HEK293 (cell line): Measurements from ENCODE around the gene TRPC4AP.

Source experiments
- CTCF ChIA-PET: fragments of 350-600 bp; formaldehyde crosslinking; extraction: SDS; loops from one replicate; lab custom pipeline; 2021; ENCODE audit warnings: antibody characterized with exemption; lab: Yijun Ruan, JAX
- POLR2A ChIA-PET: fragments of 300-600 bp; formaldehyde crosslinking; extraction: SDS; loops from one replicate; lab custom pipeline; 2020; ENCODE audit warnings: antibody characterized with exemption, inconsistent platforms; lab: Yijun Ruan, JAX
- H3K27ac ChIP-seq: fragments of 200-500 bp; sonication (Bioruptor generic); 2 replicates; pipeline ENCODE4 v1.5.1; 2014; ENCODE audit warnings: low read depth, low read length, control low read depth, inconsistent platforms; ENCODE audit errors: extremely low read depth
- H3K36me3 ChIP-seq, 2 experiments: fragments of 200-500 bp in 1 of 2; sonication (Bioruptor generic) in 1 of 2; 1 replicate in 1 of 2; 2 replicates in 1 of 2; pipeline ENCODE4 v1.5.1; 2014 to 2017; ENCODE audit warnings: inconsistent platforms in 2 of 2, low read length in 2 of 2; ENCODE audit not compliant: control insufficient read depth in 2 of 2, insufficient read depth in 1 of 2
- H3K4me1 ChIP-seq: fragments of 200-500 bp; sonication (Bioruptor generic); 2 replicates; pipeline ENCODE4 v1.5.1; 2014; ENCODE audit warnings: mild to moderate bottlenecking, low read length, inconsistent platforms; ENCODE audit not compliant: control insufficient read depth, insufficient read depth
- H3K4me3 ChIP-seq: 2 replicates; pipeline ENCODE4 v1.5.1; 2011; ENCODE audit warnings: low read depth, mild to moderate bottlenecking, control low read depth, low read length, moderate library complexity
- H3K9me3 ChIP-seq: fragments of 200-500 bp; sonication (Bioruptor generic); 2 replicates; pipeline ENCODE4 v1.5.1; 2014; ENCODE audit warnings: low read depth, low read length, inconsistent platforms; ENCODE audit not compliant: control insufficient read depth, insufficient read depth
- BCL11B ChIP-seq: fragments of 450-650 bp; formaldehyde crosslinking; IDR thresholded peaks from 2 replicates; pipeline ENCODE4 v1.5.1; 2016; ENCODE audit warnings: low read depth, missing biosample characterization, missing genetic modification characterization
- HOXC10 ChIP-seq: sonication (generic); formaldehyde crosslinking; IDR thresholded peaks from 2 replicates; pipeline ENCODE4 v1.8.1; 2023; ENCODE audit warnings: mild to moderate bottlenecking, missing genetic modification reagents
- TCF7L2 ChIP-seq: IDR thresholded peaks from 2 replicates; pipeline ENCODE4 v1.6.1; 2011; ENCODE audit warnings: low read depth, mild to moderate bottlenecking, inconsistent platforms, low read length, moderate library complexity, borderline replicate concordance
- ZBTB1 ChIP-seq: fragments of 450-650 bp; formaldehyde crosslinking; IDR thresholded peaks from 2 replicates; pipeline ENCODE4 v1.5.1; 2016; ENCODE audit warnings: missing biosample characterization, missing genetic modification characterization
- ZNF157 ChIP-seq: fragments of 450-650 bp; formaldehyde crosslinking; IDR thresholded peaks from 2 replicates; pipeline ENCODE4 v1.5.1; 2016; ENCODE audit warnings: missing biosample characterization, missing genetic modification characterization
- ZNF174 ChIP-seq: fragments of 450-650 bp; formaldehyde crosslinking; IDR thresholded peaks from 2 replicates; pipeline ENCODE4 v1.5.0; 2017; ENCODE audit warnings: missing biosample characterization, mild to moderate bottlenecking, missing genetic modification characterization
- ZNF214 ChIP-seq: fragments of 450-650 bp; formaldehyde crosslinking; IDR thresholded peaks from 2 replicates; pipeline ENCODE4 v1.5.1; 2017; ENCODE audit warnings: missing biosample characterization, mild to moderate bottlenecking, missing genetic modification characterization, borderline replicate concordance
- ZNF23 ChIP-seq: fragments of 450-650 bp; formaldehyde crosslinking; IDR thresholded peaks from 2 replicates; pipeline ENCODE4 v1.5.1; 2016; ENCODE audit warnings: missing biosample characterization, missing genetic modification characterization, borderline replicate concordance
- ZNF24 ChIP-seq: fragments of 450-650 bp; formaldehyde crosslinking; IDR thresholded peaks from 2 replicates; pipeline ENCODE4 v1.5.1; 2016; ENCODE audit warnings: missing biosample characterization, missing genetic modification characterization
- ZNF311 ChIP-seq: fragments of 450-650 bp; formaldehyde crosslinking; IDR thresholded peaks from 2 replicates; pipeline ENCODE4 v1.5.1; 2017; ENCODE audit warnings: missing biosample characterization, missing genetic modification characterization, borderline replicate concordance
- ZNF561 ChIP-seq: fragments of 450-650 bp; IDR thresholded peaks from 2 replicates; pipeline ENCODE4 v1.5.1; 2018; ENCODE audit warnings: missing biosample characterization, missing genetic modification characterization, borderline replicate concordance
- ZNF707 ChIP-seq: fragments of 450-650 bp; formaldehyde crosslinking; IDR thresholded peaks from 2 replicates; pipeline ENCODE4 v1.5.1; 2016; ENCODE audit warnings: missing biosample characterization, missing genetic modification characterization
- ZSCAN16 ChIP-seq: fragments of 450-650 bp; formaldehyde crosslinking; IDR thresholded peaks from 2 replicates; pipeline ENCODE4 v1.5.1; 2016; ENCODE audit warnings: missing biosample characterization, missing genetic modification characterization
- TF ChIP-seq, protein P1 (sequence below): fragments of 450-650 bp; formaldehyde crosslinking; IDR thresholded peaks from 2 replicates; pipeline ENCODE4 v1.5.1; 2016; ENCODE audit warnings: missing biosample characterization, missing genetic modification characterization
- TF ChIP-seq, protein P2 (sequence below): fragments of 450-650 bp; formaldehyde crosslinking; IDR thresholded peaks from 2 replicates; pipeline ENCODE4 v1.5.1; 2017; ENCODE audit warnings: missing biosample characterization, missing genetic modification characterization
- TF ChIP-seq, protein P3 (sequence below): fragments of 450-650 bp; formaldehyde crosslinking; IDR thresholded peaks from 2 replicates; pipeline ENCODE4 v1.5.1; 2016; ENCODE audit warnings: missing biosample characterization, missing genetic modification characterization
- TF ChIP-seq, protein P4 (sequence below): fragments of 450-650 bp; formaldehyde crosslinking; conservative IDR thresholded peaks from 2 replicates; pipeline ENCODE4 v1.5.1; 2016; ENCODE audit warnings: low read depth, missing biosample characterization, missing genetic modification characterization

The TRPC4AP gene

DNA sequence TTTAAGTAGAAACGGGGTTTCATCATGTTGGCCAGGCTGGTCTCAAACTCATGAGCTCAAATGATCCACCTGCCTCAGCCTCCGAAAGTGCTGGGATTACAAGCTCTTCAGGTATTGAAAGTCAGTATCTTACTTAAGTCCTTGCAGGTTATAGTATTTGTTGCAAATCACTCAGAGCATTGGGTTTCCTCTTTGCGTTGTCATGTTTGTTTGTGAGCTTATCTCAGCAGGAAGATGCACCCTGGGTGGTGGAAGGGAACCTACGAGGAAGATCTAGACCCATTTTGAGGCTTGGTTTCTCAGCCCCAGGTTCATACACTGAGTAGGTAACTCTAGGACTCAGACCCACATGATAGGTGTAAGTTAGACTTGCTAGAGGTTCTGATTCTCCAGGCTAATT, 118.4 kb downstream of the TRPC4AP start:
- TF ChIP-seq TCF7L2 (no peak), ZNF24 (tag by site-specific recombination) (no peak), ZNF561 (no peak), ZNF214 (tag by site-specific recombination) (no peak)
- TF ChIP-seq, protein P1, sequence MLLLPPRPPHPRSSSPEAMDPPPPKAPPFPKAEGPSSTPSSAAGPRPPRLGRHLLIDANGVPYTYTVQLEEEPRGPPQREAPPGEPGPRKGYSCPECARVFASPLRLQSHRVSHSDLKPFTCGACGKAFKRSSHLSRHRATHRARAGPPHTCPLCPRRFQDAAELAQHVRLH (tag by site-specific recombination), result no peak
- TF ChIP-seq, protein P2, sequence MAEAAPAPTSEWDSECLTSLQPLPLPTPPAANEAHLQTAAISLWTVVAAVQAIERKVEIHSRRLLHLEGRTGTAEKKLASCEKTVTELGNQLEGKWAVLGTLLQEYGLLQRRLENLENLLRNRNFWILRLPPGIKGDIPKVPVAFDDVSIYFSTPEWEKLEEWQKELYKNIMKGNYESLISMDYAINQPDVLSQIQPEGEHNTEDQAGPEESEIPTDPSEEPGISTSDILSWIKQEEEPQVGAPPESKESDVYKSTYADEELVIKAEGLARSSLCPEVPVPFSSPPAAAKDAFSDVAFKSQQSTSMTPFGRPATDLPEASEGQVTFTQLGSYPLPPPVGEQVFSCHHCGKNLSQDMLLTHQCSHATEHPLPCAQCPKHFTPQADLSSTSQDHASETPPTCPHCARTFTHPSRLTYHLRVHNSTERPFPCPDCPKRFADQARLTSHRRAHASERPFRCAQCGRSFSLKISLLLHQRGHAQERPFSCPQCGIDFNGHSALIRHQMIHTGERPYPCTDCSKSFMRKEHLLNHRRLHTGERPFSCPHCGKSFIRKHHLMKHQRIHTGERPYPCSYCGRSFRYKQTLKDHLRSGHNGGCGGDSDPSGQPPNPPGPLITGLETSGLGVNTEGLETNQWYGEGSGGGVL (tag by site-specific recombination), result no peak
- H3K9me3 ChIP-seq, result no peaks in the 10 kb centered on the region
- ChIA-PET POLR2A (no interaction called here), CTCF (interaction anchor here (0.7 to 1.1 kb wide), 3 partner anchors 16 to 101 kb away, joined by 3 to 5 read pairs (median 4); no protein-coding TSS in a partner anchor)
- no peaks in the 10 kb centered on the region for H3K4me1 ChIP-seq
- no peak overlapping the region for H3K27ac ChIP-seq
- H3K36me3 ChIP-seq, result no peaks in the 10 kb centered on the region
- H3K4me3 ChIP-seq, result no peak overlapping the region

DNA sequence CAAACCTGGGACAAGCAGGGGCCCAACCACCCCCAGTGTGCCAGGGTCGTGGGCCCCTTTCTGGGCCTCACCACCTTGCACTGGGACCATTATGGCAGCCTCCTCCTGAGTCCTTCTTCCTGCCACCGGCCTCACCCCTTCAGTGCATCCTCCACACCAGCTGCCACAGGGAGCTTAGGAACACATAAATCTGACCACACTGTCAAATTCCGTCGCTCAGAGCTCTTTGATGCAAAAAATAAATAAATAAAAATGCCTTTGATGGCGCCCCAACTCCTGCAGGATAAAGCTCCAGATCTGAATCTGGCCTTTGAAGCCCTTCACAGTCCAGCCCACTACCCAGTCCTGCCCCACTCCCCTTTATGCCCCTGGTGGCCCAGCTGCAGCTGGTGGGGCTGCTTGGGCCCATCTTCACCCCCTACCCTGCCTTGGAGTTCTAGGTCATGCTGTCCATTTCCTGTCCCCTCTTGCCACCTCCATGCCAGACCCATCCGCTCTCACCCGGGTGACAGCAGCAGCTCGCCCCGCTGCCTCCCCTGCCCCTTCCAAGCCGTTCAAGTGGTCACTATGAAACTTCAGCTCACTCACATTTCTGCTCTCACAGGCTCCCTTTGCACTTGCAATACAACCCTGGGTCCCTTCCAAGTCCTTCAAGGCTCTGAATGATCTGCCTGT, 120.9 kb downstream of the TRPC4AP start:
- no peak for TF ChIP-seq ZSCAN16 (tag by site-specific recombination)
- TF ChIP-seq ZBTB1 (tag by site-specific recombination), result no peak
- no peak for TF ChIP-seq HOXC10 (CRISPR knock-in tag)
- TF ChIP-seq, protein P3, sequence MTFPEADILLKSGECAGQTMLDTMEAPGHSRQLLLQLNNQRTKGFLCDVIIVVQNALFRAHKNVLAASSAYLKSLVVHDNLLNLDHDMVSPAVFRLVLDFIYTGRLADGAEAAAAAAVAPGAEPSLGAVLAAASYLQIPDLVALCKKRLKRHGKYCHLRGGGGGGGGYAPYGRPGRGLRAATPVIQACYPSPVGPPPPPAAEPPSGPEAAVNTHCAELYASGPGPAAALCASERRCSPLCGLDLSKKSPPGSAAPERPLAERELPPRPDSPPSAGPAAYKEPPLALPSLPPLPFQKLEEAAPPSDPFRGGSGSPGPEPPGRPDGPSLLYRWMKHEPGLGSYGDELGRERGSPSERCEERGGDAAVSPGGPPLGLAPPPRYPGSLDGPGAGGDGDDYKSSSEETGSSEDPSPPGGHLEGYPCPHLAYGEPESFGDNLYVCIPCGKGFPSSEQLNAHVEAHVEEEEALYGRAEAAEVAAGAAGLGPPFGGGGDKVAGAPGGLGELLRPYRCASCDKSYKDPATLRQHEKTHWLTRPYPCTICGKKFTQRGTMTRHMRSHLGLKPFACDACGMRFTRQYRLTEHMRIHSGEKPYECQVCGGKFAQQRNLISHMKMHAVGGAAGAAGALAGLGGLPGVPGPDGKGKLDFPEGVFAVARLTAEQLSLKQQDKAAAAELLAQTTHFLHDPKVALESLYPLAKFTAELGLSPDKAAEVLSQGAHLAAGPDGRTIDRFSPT (tag by site-specific recombination), result no peak
- TF ChIP-seq BCL11B, result no peak
- TF ChIP-seq, protein P4, sequence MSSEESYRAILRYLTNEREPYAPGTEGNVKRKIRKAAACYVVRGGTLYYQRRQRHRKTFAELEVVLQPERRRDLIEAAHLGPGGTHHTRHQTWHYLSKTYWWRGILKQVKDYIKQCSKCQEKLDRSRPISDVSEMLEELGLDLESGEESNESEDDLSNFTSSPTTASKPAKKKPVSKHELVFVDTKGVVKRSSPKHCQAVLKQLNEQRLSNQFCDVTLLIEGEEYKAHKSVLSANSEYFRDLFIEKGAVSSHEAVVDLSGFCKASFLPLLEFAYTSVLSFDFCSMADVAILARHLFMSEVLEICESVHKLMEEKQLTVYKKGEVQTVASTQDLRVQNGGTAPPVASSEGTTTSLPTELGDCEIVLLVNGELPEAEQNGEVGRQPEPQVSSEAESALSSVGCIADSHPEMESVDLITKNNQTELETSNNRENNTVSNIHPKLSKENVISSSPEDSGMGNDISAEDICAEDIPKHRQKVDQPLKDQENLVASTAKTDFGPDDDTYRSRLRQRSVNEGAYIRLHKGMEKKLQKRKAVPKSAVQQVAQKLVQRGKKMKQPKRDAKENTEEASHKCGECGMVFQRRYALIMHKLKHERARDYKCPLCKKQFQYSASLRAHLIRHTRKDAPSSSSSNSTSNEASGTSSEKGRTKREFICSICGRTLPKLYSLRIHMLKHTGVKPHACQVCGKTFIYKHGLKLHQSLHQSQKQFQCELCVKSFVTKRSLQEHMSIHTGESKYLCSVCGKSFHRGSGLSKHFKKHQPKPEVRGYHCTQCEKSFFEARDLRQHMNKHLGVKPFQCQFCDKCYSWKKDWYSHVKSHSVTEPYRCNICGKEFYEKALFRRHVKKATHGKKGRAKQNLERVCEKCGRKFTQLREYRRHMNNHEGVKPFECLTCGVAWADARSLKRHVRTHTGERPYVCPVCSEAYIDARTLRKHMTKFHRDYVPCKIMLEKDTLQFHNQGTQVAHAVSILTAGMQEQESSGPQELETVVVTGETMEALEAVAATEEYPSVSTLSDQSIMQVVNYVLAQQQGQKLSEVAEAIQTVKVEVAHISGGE, result no peak
- no peak for TF ChIP-seq ZNF707
- TF ChIP-seq ZNF311 (tag by site-specific recombination), result no peak
- no peak for TF ChIP-seq ZNF157 (tag by site-specific recombination)
- TF ChIP-seq ZNF23, result no peak
- no peak for TF ChIP-seq ZNF174 (tag by site-specific recombination)
- TF ChIP-seq, all 188 proteins: peak for 0
- no peaks in the 10 kb centered on the region for H3K36me3 ChIP-seq
- H3K9me3 ChIP-seq, result no peaks in the 10 kb centered on the region
- H3K4me1 ChIP-seq, result no peaks in the 10 kb centered on the region
- ChIA-PET POLR2A (interaction anchor here (0.6 kb wide), 1 partner anchor 357 kb away, joined by 3 read pairs; no protein-coding TSS in a partner anchor), CTCF (interaction anchor here (1.0 to 1.3 kb wide), 2 partner anchors 9 to 13 kb away, joined by 3 read pairs; no protein-coding TSS in a partner anchor)
- no peak overlapping the region for H3K27ac ChIP-seq
- H3K4me3 ChIP-seq, result no peak overlapping the region
